Stimulated activated CD4-positive, alpha-beta T cell treated with anti-CD3 and anti-CD28 coated beads, Interleukin-4, amount 100 ng/mL, for 48 hours (primary cell): ENCODE results near the gene ZNF407.
"Not testable (repeated sequence)": the region's sequence is repeated elsewhere in the genome, so short reads cannot be mapped to it uniquely, and the experiment has no call there.

Source experiments
- DNase-seq, 2 donors: peaks; one replicate each; pipeline ENCODE4 v3.0.0-alpha.2; 2020; ENCODE audit warnings: low read depth in 2 of 2

The ZNF407 gene

GRCh38 chr18:75089748-75090327 lies 492.2 kb downstream of the ZNF407 start:
- no peak for DNase-seq

- DNase-seq = no peak
These were observed 492.7 kb downstream of the ZNF407 start for GRCh38 chr18:75090336-75090735.

- no peak for DNase-seq
These were observed 500.0 kb downstream of the ZNF407 start for GRCh38 chr18:75097491-75098225.

GRCh38 chr18:75100832-75101630 lies 503.4 kb downstream of the ZNF407 start:
- no peak for DNase-seq

- no peak for DNase-seq
These were observed 504.2 kb downstream of the ZNF407 start for GRCh38 chr18:75101916-75102315.

- DNase-seq = not testable (repeated sequence)
These were observed 506.4 kb downstream of the ZNF407 start for GRCh38 chr18:75104029-75104428.

GRCh38 chr18:75104483-75104882 lies 506.8 kb downstream of the ZNF407 start:
- DNase-seq = no peak

- DNase-seq = no peak
These were observed 508.0 kb downstream of the ZNF407 start for GRCh38 chr18:75105551-75106254.

- no peak for DNase-seq
These were observed 509.1 kb downstream of the ZNF407 start for GRCh38 chr18:75106746-75107145.

GRCh38 chr18:75107196-75107930 lies 509.7 kb downstream of the ZNF407 start:
- DNase-seq = no peak

GRCh38 chr18:75107931-75108276 lies 510.2 kb downstream of the ZNF407 start:
- no peak for DNase-seq

GRCh38 chr18:75108579-75109318 lies 511.1 kb downstream of the ZNF407 start:
- DNase-seq = no peak

GRCh38 chr18:75109319-75109691 lies 511.6 kb downstream of the ZNF407 start:
- no peak for DNase-seq

- DNase-seq = no peak
These were observed 512.1 kb downstream of the ZNF407 start for GRCh38 chr18:75109819-75110218.

GRCh38 chr18:75110311-75110710 lies 512.6 kb downstream of the ZNF407 start:
- DNase-seq = no peak

GRCh38 chr18:75110846-75111415 lies 513.3 kb downstream of the ZNF407 start:
- DNase-seq = no peak

GRCh38 chr18:75111760-75112159 lies 514.1 kb downstream of the ZNF407 start:
- no peak for DNase-seq

- DNase-seq = no peak
These were observed 514.8 kb downstream of the ZNF407 start for GRCh38 chr18:75112186-75113096.

- DNase-seq = no peak
These were observed 515.8 kb downstream of the ZNF407 start for GRCh38 chr18:75113455-75113854.
